A673 (cell line): Measurements from ENCODE around the gene PAF1.

Experiments
- EZH2 ChIP-seq: fragments of 200-600 bp; sonication (generic); IDR thresholded peaks from 2 replicates; pipeline ENCODE4 v1.6.1; 2017; ENCODE audit warnings: borderline replicate concordance, low read depth, mild to moderate bottlenecking, mixed read lengths, antibody characterized with exemption, low read length; ENCODE audit not compliant: poor library complexity, severe bottlenecking
- TF ChIP-seq, protein P1 (sequence below): fragments of 300-800, 200-600 bp; sonication (generic); conservative IDR thresholded peaks from 2 replicates; pipeline ENCODE4 v1.5.1; 2017; ENCODE audit warnings: low read depth, mild to moderate bottlenecking, antibody characterized with exemption, low read length, moderate library complexity, mixed read lengths

DNA sequence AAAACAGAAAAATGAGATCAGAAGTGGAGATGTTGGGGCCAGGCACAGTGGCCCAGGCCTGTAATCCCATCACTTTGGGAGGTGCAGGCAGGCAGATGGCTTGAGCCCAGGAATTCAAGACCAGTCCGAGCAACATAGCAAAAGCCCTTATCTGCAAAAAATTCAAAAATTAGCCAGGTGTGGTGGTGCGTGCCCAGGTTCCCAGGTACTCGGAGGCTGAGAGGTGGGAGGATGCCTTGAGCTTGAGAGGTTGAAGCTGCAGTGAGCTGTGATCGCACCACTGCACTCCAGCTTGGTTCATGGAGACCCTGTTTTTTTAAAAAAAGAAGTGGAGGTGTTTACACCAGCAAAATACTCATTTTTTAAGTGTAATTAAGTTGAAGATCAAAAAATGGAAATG lies 9.2 kb upstream of the PAF1 start:
- TF ChIP-seq, protein P1, sequence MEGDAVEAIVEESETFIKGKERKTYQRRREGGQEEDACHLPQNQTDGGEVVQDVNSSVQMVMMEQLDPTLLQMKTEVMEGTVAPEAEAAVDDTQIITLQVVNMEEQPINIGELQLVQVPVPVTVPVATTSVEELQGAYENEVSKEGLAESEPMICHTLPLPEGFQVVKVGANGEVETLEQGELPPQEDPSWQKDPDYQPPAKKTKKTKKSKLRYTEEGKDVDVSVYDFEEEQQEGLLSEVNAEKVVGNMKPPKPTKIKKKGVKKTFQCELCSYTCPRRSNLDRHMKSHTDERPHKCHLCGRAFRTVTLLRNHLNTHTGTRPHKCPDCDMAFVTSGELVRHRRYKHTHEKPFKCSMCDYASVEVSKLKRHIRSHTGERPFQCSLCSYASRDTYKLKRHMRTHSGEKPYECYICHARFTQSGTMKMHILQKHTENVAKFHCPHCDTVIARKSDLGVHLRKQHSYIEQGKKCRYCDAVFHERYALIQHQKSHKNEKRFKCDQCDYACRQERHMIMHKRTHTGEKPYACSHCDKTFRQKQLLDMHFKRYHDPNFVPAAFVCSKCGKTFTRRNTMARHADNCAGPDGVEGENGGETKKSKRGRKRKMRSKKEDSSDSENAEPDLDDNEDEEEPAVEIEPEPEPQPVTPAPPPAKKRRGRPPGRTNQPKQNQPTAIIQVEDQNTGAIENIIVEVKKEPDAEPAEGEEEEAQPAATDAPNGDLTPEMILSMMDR: no peak
- TF ChIP-seq EZH2: no peak
